Measurements from ENCODE around the gene GPR141. TPM values are rescaled to one million over a fixed set of nuclear protein-coding genes. Genes with fewer than 3 reads are reported as not detected.

Gene GPR141
- total RNA-seq, 1 experiment from 2014 or later: not detected

DNA sequence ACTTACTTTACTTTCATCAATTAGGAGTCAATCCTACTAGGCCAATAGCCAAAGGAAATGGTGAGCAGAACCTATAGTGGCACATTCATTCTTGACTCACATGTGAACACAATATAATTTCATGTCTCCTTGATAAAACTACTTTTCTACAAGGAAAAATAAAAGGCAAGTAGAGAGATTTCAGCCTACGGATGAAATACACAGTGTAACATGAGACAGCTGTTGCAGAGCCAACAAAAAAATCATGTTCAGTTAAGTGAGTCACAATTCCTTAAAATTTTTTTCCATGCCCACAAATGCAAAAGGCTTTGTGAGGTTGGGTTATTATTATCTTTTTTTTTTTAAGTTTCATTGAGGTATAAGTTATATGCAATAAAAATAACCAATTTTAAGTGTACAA is 54.8 kb downstream of the GPR141 start:
- Histone ChIP-seq H3K9me3 (ENCODE audit: control insufficient read depth in 1 of 2, insufficient read depth in 1 of 2, low read depth in 1 of 2, low read length in 2 of 2) (no peaks in the 10 kb centered on the region), H3K4me1 (ENCODE audit: control insufficient read depth in 1 of 2, insufficient read depth in 2 of 2, low read length in 2 of 2) (no peaks in the 10 kb centered on the region), H3K4me3 (replicated peaks in 1 of 2; ENCODE audit: low read depth in 1 of 2, low read length in 2 of 2) (no peak overlapping the region), H4K20me1 (ENCODE audit: insufficient read depth) (no peaks in the 10 kb centered on the region; the same call in 1 of the 2 replicates), H3K9ac (ENCODE audit: low read length) (no peak overlapping the region), H3K27me3 (ENCODE audit: insufficient read depth, low read length) (no peaks in the 10 kb centered on the region), H3K4me2 (ENCODE audit: low read length) (no peak overlapping the region), H3K9me2 (ENCODE audit: insufficient read depth) (no peaks in the 10 kb centered on the region), H3K79me2 (ENCODE audit: insufficient read depth, low read length) (no peaks in the 10 kb centered on the region), H2AFZ (ENCODE audit: low read depth, low read length, poor library complexity, severe bottlenecking) (no peak overlapping the region), H3K27ac (ENCODE audit: low read depth, low read length) (no peak overlapping the region), H3K36me3 (ENCODE audit: control insufficient read depth in 1 of 2, insufficient read depth in 2 of 2, low read length in 2 of 2) (no peaks in the 10 kb centered on the region)
- ChIA-PET RAD21 (ENCODE audit: low non-redundant PET in 1 of 2, low total read pairs in 2 of 2, uncharacterized antibody in 2 of 2, unreplicated experiment in 2 of 2) (no interaction called here), POLR2A (no interaction called here), CTCF (no interaction called here)
- no peak for TF ChIP-seq EZH2 (IDR thresholded peaks at IDR 0.05)
- no peak for TF ChIP-seq ZNF274 (IDR thresholded peaks at IDR 0.05; ENCODE audit: low read depth, low read length)
- no peak for TF ChIP-seq ELF1 (IDR thresholded peaks at IDR 0.05; ENCODE audit: borderline replicate concordance, low read depth)
- no peak for TF ChIP-seq POLR2AphosphoS5 (IDR thresholded peaks at IDR 0.05; ENCODE audit: low read depth, low read length)
- TF ChIP-seq CTCF (IDR thresholded peaks at IDR 0.05 in 2 of 3, conservative IDR thresholded peaks at IDR 0.05 in 1 of 3; ENCODE audit: borderline replicate concordance in 1 of 3, insufficient read depth in 1 of 3, low read depth in 2 of 3, low read length in 2 of 3): no peak
- no peak for TF ChIP-seq SRF (IDR thresholded peaks at IDR 0.05; ENCODE audit: low read depth)
- TF ChIP-seq TCF7L2 (IDR thresholded peaks at IDR 0.05; ENCODE audit: borderline replicate concordance, extremely low read depth, insufficient read depth, insufficient read length): no peak
- TF ChIP-seq, protein P1, sequence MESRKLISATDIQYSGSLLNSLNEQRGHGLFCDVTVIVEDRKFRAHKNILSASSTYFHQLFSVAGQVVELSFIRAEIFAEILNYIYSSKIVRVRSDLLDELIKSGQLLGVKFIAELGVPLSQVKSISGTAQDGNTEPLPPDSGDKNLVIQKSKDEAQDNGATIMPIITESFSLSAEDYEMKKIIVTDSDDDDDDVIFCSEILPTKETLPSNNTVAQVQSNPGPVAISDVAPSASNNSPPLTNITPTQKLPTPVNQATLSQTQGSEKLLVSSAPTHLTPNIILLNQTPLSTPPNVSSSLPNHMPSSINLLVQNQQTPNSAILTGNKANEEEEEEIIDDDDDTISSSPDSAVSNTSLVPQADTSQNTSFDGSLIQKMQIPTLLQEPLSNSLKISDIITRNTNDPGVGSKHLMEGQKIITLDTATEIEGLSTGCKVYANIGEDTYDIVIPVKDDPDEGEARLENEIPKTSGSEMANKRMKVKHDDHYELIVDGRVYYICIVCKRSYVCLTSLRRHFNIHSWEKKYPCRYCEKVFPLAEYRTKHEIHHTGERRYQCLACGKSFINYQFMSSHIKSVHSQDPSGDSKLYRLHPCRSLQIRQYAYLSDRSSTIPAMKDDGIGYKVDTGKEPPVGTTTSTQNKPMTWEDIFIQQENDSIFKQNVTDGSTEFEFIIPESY (IDR thresholded peaks at IDR 0.05; ENCODE audit: extremely low read depth, insufficient replicate concordance, low read length): no peak
- TF ChIP-seq EGR1 (IDR thresholded peaks at IDR 0.05; ENCODE audit: low read depth): no peak
- no peak for TF ChIP-seq ZFX (IDR thresholded peaks at IDR 0.05)
- TF ChIP-seq POLR2A (IDR thresholded peaks at IDR 0.05; ENCODE audit: borderline replicate concordance, extremely low read depth, insufficient read depth, insufficient read length): no peak
- no peak for TF ChIP-seq FOSL1 (IDR thresholded peaks at IDR 0.05; ENCODE audit: low read depth)
- TF ChIP-seq CEBPB (IDR thresholded peaks at IDR 0.05; ENCODE audit: low read depth): no peak
- no peak for TF ChIP-seq ATF3 (IDR thresholded peaks at IDR 0.05)
- no peak for DNase-seq (ENCODE audit: low read depth, low spot score)
- ATAC-seq: no peak
- intact Hi-C loops (cut with micrococcal nuclease): no loop called here
- no TSS peak for BruUV-seq (replicated peaks)
